ENCODE data around the gene XPC. TPM values are rescaled to one million over a fixed set of nuclear protein-coding genes. Genes with fewer than 3 reads are reported as not detected.

Gene XPC
- 13.9 and 33.8 TPM in 2 replicates for total RNA-seq

DNA sequence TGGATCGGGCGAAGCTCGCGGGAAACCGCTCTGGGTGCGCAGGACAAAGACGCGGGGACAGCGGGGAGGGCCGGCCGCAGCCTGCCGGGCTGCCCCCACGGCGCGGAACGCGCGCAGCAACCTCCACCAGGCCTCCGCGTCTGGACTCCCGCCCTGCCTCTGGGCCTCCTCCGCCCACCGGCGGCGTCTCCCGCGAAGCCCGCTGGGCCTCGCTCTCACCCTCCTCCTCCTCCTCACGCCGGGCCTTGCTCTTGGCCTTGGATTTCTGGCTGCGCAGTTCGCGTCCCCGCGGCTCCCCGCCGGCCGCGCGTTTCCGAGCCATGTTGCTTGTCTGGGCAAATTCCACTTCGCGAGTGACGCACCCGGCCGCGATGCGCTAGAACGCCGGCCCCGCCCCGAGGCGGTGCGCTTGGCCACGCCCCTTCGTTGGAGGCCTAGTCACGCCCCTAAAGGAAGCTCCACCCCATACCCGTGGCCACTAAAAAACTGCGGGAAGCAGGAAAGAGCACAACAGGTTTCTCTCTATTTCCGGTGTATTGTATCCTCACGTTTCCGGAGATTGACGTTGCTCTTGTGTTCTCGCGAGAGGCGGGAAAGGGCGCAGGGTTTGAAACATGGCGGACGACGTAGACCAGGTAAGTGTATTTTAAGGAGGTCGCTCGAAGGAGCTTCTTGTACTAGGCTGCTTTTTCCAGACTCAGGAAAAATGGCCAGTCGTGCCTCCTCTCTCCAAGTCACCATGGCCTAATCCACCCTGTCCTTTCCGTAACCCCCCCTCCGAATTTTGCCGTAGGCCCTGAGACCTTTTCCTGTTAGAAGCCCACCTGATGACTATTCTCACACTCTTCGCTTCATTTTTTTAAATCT, at the start of gene XPC, which contains the start of gene LSM3:
Gene XPC (minus strand): TSS at position 355 of the 867 bp plus-strand sequence. CDS start 33 bp downstream, at position 322.
Gene LSM3 (plus strand): TSS at position 571 of the 867 bp plus-strand sequence. CDS start 44 bp downstream, at position 615.

DNA sequence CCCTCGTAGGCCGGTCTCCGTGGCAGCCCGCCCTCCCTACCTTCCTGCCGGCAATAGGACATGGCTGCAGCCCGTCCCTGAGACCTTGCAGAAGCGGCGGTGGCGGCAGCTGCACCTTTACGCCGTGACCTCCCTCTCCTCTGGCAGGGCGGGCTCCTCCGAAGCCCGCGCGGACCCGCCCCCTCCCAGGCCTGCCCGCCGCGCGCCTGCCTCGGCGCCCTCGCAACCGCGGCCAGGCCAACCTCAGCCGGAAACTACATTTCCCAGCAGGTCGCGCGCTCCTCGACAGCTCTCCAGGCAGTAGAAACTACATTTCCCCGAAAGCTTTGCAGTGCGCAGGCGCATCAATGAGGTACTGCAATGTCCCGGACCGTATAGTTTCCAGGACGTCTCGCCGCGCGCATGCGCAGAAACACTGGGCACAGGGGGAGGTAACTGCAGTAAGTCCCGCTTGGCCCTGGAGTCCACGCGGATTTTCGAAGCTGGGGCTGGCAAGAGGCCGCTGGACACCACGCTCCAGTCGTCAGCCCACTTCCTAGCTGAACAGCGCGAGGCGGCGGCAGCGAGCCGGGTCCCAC, 53.7 kb downstream of the XPC start, which contains the start of the genes CHCHD4 and TMEM43:
Gene CHCHD4 (minus strand): TSS at position 256 of the 578 bp plus-strand sequence. CDS start 194 bp downstream, at position 62.
Gene TMEM43 (plus strand): TSS at position 438 of the 578 bp plus-strand sequence. CDS start 142 bp downstream, outside the sequence.

Other genes starting within 250 kb of the XPC start
- gene CHCHD4, start 53.7 kb downstream of the XPC start, total RNA-seq = 7.7 and 13.5 TPM in 2 replicates
- gene TMEM43, start 53.5 kb downstream of the XPC start, total RNA-seq = 64.0 and 103 TPM in 2 replicates
- gene LSM3, start 216 bp upstream of the XPC start, total RNA-seq = 3.4 and 9.3 TPM in 2 replicates
- 34.5 and 116 TPM in 2 replicates for gene SLC6A6, start 224.0 kb upstream of the XPC start, total RNA-seq

Data from mesangial cell (primary cell).